Activated CD8-positive, alpha-beta memory T cell treated with anti-CD3 and anti-CD28 coated beads for 24 hours (primary cell): Measurements from ENCODE around the gene CYFIP1.
A peak's percentile ranks its signal among the peaks of the same experiment; 100 is the strongest.
"Not testable (repeated sequence)": the region's sequence is repeated elsewhere in the genome, so short reads cannot be mapped to it uniquely, and the experiment has no call there.

Source experiments
- DNase-seq: peaks from one replicate; pipeline ENCODE4 v3.0.0-alpha.2; 2020

The CYFIP1 gene

DNA sequence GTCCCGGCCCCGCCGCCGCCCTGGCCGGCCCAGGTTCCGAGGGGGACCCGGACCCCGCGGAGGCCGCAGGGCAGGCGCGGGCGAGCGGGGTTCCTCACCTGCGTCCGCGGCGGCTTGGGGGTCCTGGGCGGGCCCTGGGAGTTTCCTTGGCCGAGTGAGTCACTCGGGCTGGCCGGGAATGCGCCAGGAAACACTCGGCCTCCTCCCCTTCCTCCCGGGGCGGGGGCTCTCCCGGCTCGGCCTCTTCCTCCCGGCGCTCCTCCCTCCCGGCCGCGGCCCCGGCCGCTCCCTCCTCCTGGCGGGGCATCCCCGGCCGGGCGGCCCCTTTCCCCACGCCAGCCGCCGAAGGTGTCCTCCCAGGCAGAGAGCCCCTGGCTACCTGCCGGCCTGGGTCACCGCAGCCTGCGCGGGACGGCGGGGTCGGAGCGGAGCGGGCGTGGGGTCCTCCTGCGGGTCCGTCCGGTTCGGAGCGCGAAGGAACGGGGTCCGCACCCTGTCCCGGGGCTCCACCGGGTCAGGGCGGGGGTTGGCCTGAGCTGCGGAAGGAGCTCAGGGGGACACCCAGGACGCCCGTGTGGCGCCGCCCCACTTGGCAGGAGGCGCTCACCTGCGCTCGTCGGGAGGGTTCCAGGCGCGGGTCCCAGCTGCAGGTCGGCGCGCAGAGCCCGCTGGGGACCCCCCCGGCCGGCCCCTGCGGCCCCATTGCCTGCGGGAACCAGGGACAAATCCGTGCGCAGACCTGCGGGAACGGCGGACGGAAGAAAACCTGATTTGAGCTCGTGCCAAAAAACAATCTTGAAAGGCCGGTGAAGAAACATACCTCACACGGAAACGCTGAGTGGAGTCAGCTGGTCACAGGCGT is at the start of gene CYFIP1:
CYFIP1 (minus strand) TSS at position 180 of the 862 bp plus-strand sequence. CDS start 33,083 bp downstream, outside the sequence.
- DNase-seq: peak; percentile 66

GRCh38 chr15:23026218-23026617 is 46.0 kb upstream of the CYFIP1 start:
- DNase-seq: no peak

DNA sequence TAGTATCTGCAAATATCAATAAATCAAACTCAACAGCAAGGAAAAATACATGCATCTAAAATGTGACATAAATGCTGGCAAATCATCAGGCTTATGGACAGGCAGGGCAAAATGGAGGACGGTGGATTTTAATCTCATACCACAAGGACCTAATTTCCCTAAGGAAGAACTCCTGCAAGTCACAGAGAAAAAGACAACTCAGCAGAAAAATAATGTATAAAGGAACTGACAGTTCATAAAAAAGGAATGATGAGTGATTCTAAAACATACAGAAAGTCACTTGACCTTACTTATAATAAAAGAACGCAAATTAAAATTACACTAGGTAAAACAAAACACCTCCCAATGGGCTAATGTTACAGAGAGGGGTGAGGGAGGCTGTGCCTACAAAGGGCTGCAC is 42.0 kb upstream of the CYFIP1 start:
- DNase-seq: no peak

DNA sequence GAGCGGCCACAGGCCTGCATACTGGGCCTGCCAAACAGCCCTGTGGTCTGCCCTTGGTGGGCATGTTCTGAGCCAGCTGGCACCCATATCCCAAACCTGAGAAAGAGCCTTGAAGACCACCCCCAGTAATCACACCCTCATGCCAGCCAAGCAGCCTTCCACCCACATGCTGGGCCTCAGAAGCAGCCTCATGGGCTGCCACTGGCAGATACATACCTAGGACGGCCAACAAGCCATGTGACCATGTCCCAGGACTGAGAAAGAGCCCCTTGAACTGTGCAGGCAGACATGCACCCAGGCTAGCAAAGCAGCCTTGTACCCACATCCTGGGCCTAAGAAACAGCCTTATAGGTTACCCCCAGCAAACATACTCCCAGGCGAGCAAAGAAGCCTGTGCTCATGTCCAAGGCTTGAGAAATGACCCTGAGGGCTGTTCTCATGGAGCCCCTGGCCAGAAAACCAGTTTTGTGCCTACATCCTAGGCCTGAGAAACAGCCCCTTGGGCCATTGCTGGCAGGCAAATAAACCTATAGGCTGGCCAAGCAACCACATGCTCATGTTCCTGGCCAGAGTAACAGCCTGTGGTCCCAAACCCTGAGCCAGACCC is 34.3 kb upstream of the CYFIP1 start:
- DNase-seq: peak; percentile 35

GRCh38 chr15:23013681-23014080 is 33.5 kb upstream of the CYFIP1 start:
- DNase-seq: no peak

DNA sequence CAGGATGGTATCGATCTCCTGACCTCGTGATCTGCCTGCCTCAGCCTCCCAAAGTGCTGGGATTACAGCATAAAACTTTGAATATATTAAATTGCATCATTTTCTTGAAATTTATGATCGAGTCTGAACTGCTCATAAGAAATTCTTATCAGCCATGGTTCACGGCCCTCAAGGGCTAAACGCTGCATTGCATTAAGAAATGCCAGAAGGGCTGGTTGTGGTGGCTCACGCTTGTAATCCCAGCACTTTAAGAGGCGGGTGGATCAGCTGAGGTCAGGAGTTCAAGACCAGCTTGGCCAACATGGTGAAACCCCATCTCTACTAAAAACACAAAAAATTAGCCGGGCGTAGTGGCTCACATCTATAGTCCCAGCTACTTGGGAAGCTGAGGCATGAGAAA is 32.4 kb upstream of the CYFIP1 start:
- DNase-seq: not testable (repeated sequence)

GRCh38 chr15:23003736-23004135 is 23.6 kb upstream of the CYFIP1 start:
- DNase-seq: peak; percentile 35

DNA sequence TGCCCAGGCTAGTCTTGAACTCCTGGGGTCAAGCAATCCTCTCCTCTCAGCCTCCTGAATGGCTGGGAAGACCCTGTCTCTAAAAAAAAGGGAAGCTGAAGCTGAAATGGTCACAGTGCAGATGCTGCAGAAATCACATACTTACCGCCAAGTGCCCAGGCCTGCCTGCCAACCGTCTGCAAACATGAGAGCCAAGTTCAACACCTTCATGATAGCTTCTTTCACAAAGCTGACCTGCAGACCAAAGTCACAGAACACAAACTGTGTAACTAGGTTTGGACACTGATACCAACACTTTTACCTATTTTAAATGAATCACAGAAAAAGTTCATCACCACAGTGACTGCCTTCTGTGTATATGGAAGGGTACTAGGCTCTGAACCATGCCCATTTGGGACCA is 22.8 kb upstream of the CYFIP1 start:
- DNase-seq: peak; percentile 11

- DNase-seq: no peak
Observed at GRCh38 chr15:22995795-22996194, 15.6 kb upstream of the CYFIP1 start.

DNA sequence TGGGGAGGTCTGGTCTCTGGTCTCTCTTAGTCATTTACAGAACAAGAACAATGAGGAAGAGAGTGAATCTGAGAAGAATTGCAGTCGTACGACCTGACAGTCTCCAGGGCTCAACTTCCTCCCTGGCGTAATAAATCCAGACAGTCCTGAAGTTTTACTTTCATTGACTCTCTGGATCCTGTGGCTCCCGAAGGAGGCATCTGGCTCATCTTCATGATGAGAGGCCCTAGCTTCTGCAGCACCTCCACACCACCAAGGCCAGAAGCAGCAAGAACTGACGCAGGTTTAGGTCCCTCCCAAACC is 11.8 kb upstream of the CYFIP1 start:
- DNase-seq: no peak

- no peak for DNase-seq
Observed at GRCh38 chr15:22989576-22990477, 9.7 kb upstream of the CYFIP1 start.

DNA sequence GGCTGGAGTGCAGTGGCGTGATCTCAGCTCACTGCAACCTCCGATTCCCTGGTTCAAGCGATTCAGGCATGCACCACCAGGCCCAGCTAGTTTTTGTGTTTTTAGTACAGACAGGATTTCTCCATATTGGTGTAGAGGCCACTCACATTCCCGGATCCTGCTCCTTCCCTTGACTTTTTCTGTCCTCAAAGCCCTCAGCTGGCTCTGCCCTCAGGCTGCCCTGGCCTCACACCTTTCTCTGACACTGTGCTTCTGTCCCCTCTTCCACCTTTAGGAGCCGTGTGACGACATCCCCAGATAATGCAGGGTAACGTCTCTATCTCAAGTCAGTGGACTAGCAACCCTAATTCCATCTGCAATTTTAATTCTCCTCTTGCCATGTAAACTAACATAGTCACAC is 8.6 kb upstream of the CYFIP1 start:
- no peak for DNase-seq

DNA sequence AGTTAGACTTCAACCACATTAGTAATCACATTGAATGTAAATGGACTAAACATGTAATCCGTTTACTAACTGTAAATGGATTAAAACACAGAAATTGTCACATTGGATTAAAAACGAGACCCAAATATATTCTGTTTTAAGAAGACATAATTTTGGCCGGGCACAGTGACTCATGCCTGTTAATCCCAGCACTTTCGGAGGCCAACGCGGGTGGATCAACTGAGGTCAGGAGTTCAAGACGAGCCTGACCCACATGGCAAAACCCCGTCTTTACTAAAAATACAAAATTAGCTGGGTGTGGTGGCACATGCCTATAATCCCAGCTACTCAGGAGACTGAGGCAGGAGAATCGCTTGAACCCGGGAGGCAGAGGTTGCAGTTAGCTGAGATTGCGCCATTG is 1.8 kb upstream of the CYFIP1 start:
- not testable (repeated sequence) for DNase-seq

GRCh38 chr15:22981051-22981840 is 1.1 kb upstream of the CYFIP1 start:
- no peak for DNase-seq

- peak; percentile 71 for DNase-seq
Observed at GRCh38 chr15:22979238-22980188, 655 bp downstream of the CYFIP1 start.

DNA sequence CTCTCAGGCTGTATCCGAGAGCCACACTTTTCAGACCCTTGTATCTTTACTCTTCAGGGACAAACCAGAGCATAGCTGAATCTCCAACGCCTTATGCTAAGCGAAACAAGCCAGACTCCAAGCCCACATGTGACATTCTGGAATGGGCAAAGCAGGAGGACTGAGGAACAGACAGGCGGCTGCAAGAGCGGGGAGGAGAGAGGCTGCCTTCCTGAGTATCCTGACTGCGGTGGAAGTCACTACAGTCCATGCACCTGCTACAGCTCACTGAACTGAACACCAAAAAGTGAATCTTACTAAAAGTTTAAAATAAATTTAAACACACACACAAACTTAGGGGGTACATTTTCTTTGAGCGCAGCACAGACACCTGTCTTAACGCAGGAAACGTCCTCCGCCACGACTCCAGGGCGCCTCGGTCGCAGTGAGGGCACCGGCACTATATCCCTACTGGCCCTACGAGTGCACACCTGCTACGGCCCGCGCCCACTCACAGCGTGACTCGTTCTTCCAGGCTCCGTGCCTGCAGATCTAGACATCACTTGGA is 1.4 kb downstream of the CYFIP1 start:
- DNase-seq: no peak

DNA sequence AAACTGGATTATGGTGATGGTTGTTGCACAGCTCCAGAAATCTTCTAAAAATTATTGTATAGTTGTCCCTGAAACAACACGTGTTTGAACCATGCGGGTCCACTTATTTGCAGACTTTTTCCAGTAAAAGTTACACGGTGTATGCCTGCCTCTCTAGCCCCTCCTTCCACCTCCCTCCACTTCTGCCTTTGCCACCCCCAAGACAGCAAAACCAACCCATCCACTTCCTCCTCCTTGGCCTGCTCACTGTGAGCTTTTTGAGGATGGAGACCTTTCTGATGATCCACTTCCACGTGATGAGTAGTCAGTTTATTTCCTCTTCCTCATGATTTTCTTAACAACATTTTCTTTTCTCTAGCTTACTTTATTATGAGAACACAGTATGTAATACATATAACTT is 5.4 kb downstream of the CYFIP1 start:
- no peak for DNase-seq

GRCh38 chr15:22973987-22974386 is 6.2 kb downstream of the CYFIP1 start:
- no peak for DNase-seq

GRCh38 chr15:22973286-22973685 is 6.9 kb downstream of the CYFIP1 start:
- no peak for DNase-seq

- no peak for DNase-seq
Observed at GRCh38 chr15:22969489-22969888, 10.7 kb downstream of the CYFIP1 start.

GRCh38 chr15:22968366-22968765 is 11.8 kb downstream of the CYFIP1 start:
- no peak for DNase-seq
